OCI-LY1 (cell line): ENCODE data around the gene ATG7.

ENCODE experiments used
- H2AFZ ChIP-seq: fragments of 200-600 bp; sonication (generic), shearing (Covaris generic); 2 replicates; pipeline ENCODE4 v1.6.0; 2014; ENCODE audit warnings: antibody characterized with exemption, mild to moderate bottlenecking, low read length
- H3F3A ChIP-seq: fragments of 200-600 bp; sonication (generic), shearing (Covaris generic); 2 replicates; pipeline ENCODE4 v1.6.0; 2014; ENCODE audit warnings: mild to moderate bottlenecking, antibody characterized with exemption, low read length, moderate library complexity; ENCODE audit not compliant: insufficient read depth
- H3K27ac ChIP-seq: fragments of 200-600 bp; sonication (generic); 2 replicates; pipeline ENCODE4 v1.5.1; 2014; ENCODE audit warnings: low read length, mixed run types, mild to moderate bottlenecking, low read depth; ENCODE audit not compliant: poor library complexity, severe bottlenecking
- H3K27me3 ChIP-seq: fragments of 200-600 bp; sonication (generic); 2 replicates; pipeline ENCODE4 v1.6.0; 2014; ENCODE audit warnings: antibody characterized with exemption, mild to moderate bottlenecking, low read length, moderate library complexity; ENCODE audit not compliant: insufficient read depth
- H3K36me3 ChIP-seq: fragments of 200-600 bp; sonication (generic); 2 replicates; pipeline ENCODE4 v1.6.1; 2014; ENCODE audit warnings: mild to moderate bottlenecking, antibody characterized with exemption, low read length, moderate library complexity, mixed read lengths; ENCODE audit not compliant: insufficient read depth
- H3K4me1 ChIP-seq: fragments of 200-600 bp; sonication (generic); 2 replicates; pipeline ENCODE4 v1.5.1; 2014; ENCODE audit warnings: mild to moderate bottlenecking, low read length, moderate library complexity; ENCODE audit not compliant: insufficient read depth, severe bottlenecking
- H3K4me2 ChIP-seq: fragments of 200-600 bp; sonication (generic), shearing (Covaris generic); 2 replicates; pipeline ENCODE4 v1.6.1; 2014; ENCODE audit warnings: low read length
- H3K4me3 ChIP-seq: fragments of 200-600 bp; sonication (generic); 2 replicates; pipeline ENCODE4 v1.5.1; 2014; ENCODE audit warnings: low read length, low read depth, mild to moderate bottlenecking, mixed read lengths; ENCODE audit not compliant: poor library complexity, severe bottlenecking
- H3K79me2 ChIP-seq: fragments of 200-600 bp; shearing (Covaris generic); 2 replicates; pipeline ENCODE4 v1.6.1; 2016; ENCODE audit warnings: mixed run types, low read length, mixed read lengths; ENCODE audit not compliant: insufficient read depth
- H3K9ac ChIP-seq: fragments of 200-600 bp; sonication (generic), shearing (Covaris generic); 2 replicates; pipeline ENCODE4 v1.6.1; 2014; ENCODE audit warnings: mild to moderate bottlenecking, low read length, mixed read lengths
- H3K9me2 ChIP-seq: fragments of 200-600 bp; sonication (generic), shearing (Covaris generic); 2 replicates; pipeline ENCODE4 v1.6.1; 2014; ENCODE audit warnings: low read depth, mild to moderate bottlenecking, low read length, mixed read lengths
- H3K9me3 ChIP-seq: fragments of 200-600 bp; shearing (Covaris generic); 2 replicates; pipeline ENCODE4 v1.6.1; 2014; ENCODE audit warnings: low read length, mixed read lengths
- H4K20me1 ChIP-seq: fragments of 200-600 bp; sonication (generic), shearing (Covaris generic); 2 replicates; pipeline ENCODE4 v1.6.0; 2016; ENCODE audit warnings: mild to moderate bottlenecking, low read length; ENCODE audit not compliant: insufficient read depth
- EZH2 ChIP-seq: fragments of 200-600 bp; sonication (generic), shearing (Covaris generic); IDR thresholded peaks from 2 replicates; pipeline ENCODE4 v1.8.0; 2017; ENCODE audit warnings: borderline replicate concordance, mixed run types, mild to moderate bottlenecking, antibody characterized with exemption, low read length, moderate library complexity, mixed read lengths
- TF ChIP-seq, protein P1 (sequence below): fragments of 200-600 bp; sonication (generic), shearing (Covaris generic); IDR thresholded peaks from 2 replicates; pipeline ENCODE4 v1.5.1; 2017; ENCODE audit warnings: mild to moderate bottlenecking, antibody characterized with exemption, low read length, moderate library complexity, mixed read lengths

Gene ATG7

DNA sequence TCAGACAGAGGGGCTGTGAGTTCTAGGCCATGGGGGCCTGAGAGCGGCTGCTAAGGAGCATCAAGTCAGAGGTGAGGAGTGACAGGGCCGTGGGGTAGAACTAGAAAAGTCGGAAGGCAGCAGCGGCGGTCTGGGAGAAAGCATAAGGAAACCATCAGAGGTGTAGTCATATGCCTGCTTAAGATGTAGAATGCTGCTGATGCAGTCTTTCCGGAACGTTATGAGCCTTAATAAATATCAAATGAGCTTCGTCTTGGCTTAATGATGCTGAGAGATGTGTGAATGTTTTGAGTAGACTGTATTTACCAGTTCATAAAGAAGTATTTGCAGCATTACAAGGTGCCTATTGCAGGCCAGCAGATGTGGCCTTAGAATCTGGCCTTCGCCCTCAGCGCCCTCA, 15.2 kb downstream of the ATG7 start:
- H3K9me2 ChIP-seq, result no peaks in the 10 kb centered on the region
- no peak for TF ChIP-seq EZH2
- TF ChIP-seq, protein P1, sequence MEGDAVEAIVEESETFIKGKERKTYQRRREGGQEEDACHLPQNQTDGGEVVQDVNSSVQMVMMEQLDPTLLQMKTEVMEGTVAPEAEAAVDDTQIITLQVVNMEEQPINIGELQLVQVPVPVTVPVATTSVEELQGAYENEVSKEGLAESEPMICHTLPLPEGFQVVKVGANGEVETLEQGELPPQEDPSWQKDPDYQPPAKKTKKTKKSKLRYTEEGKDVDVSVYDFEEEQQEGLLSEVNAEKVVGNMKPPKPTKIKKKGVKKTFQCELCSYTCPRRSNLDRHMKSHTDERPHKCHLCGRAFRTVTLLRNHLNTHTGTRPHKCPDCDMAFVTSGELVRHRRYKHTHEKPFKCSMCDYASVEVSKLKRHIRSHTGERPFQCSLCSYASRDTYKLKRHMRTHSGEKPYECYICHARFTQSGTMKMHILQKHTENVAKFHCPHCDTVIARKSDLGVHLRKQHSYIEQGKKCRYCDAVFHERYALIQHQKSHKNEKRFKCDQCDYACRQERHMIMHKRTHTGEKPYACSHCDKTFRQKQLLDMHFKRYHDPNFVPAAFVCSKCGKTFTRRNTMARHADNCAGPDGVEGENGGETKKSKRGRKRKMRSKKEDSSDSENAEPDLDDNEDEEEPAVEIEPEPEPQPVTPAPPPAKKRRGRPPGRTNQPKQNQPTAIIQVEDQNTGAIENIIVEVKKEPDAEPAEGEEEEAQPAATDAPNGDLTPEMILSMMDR, result no peak
- H3F3A ChIP-seq, result no peaks in the 10 kb centered on the region
- H2AFZ ChIP-seq, result no peak overlapping the region
- peaks cover 26% of the 10 kb centered on the region; the same call in 1 of the 2 replicates for H3K36me3 ChIP-seq
- no peak overlapping the region for H3K4me3 ChIP-seq
- no peaks in the 10 kb centered on the region for H3K9me3 ChIP-seq
- H3K4me1 ChIP-seq, result peaks cover 32% of the 10 kb centered on the region
- H3K79me2 ChIP-seq, result no peaks in the 10 kb centered on the region
- no peak overlapping the region for H3K9ac ChIP-seq
- no peak overlapping the region for H3K27ac ChIP-seq
- H3K27me3 ChIP-seq, result no peaks in the 10 kb centered on the region
- no peak overlapping the region for H3K4me2 ChIP-seq
- H4K20me1 ChIP-seq, result no peaks in the 10 kb centered on the region

- Histone ChIP-seq H3F3A (no peaks in the 10 kb centered on the region), H3K9me3 (no peaks in the 10 kb centered on the region), H3K27ac (no peak overlapping the region), H3K4me3 (no peak overlapping the region), H3K4me2 (no peak overlapping the region), H3K79me2 (no peaks in the 10 kb centered on the region), H4K20me1 (no peaks in the 10 kb centered on the region), H3K9ac (no peak overlapping the region), H3K9me2 (no peaks in the 10 kb centered on the region), H2AFZ (no peak overlapping the region), H3K4me1 (peaks cover 32% of the 10 kb centered on the region), H3K36me3 (peaks cover 24% of the 10 kb centered on the region; the same call in 1 of the 2 replicates), H3K27me3 (no peaks in the 10 kb centered on the region)
- TF ChIP-seq, protein P1, result no peak
- TF ChIP-seq EZH2, result no peak
Observed at GRCh38 chr3:11288021-11288491, 15.9 kb downstream of the ATG7 start.

GRCh38 chr3:11288786-11289637, 16.8 kb downstream of the ATG7 start:
- H3K27ac ChIP-seq, result peak overlapping the region; percentile 8

More at GRCh38 chr3:11288786-11289637, 16.8 kb downstream of the ATG7 start:
- Histone ChIP-seq H3K79me2 (no peaks in the 10 kb centered on the region), H3K9ac (no peak overlapping the region), H3K4me1 (peaks cover 32% of the 10 kb centered on the region), H3K9me2 (no peaks in the 10 kb centered on the region), H3K36me3 (peaks cover 16% of the 10 kb centered on the region; the same call in 1 of the 2 replicates), H3K9me3 (no peaks in the 10 kb centered on the region), H4K20me1 (no peaks in the 10 kb centered on the region), H3F3A (no peaks in the 10 kb centered on the region), H3K4me3 (no peak overlapping the region), H3K27me3 (no peaks in the 10 kb centered on the region), H3K4me2 (peak overlapping the region; percentile 52), H2AFZ (no peak overlapping the region)
- TF ChIP-seq, protein P1, result no peak
- no peak for TF ChIP-seq EZH2
